Choroid plexus epithelial cell (primary cell): ENCODE data around the gene ADTRP.

Experiments used
- DNase-seq: peaks from one replicate; pipeline ENCODE4 v3.0.0-alpha.2; 2010; ENCODE audit warnings: low read depth
- H3K4me3 ChIP-seq: 2 replicates; pipeline ENCODE4 v1.5.1; 2011; ENCODE audit warnings: low read depth, mild to moderate bottlenecking, control low read depth, low read length, moderate library complexity
- CTCF ChIP-seq: conservative IDR thresholded peaks from 2 replicates; pipeline ENCODE4 v1.5.1; 2011; ENCODE audit warnings: low read depth, mild to moderate bottlenecking, control low read depth, inconsistent platforms, low read length, moderate library complexity

Gene ADTRP

GRCh38 chr6:11763460-11764249 is 14.9 kb downstream of the ADTRP start:
- no peak overlapping the region for H3K4me3 ChIP-seq
- no peak for TF ChIP-seq CTCF
- DNase-seq = peak; percentile 49

DNA sequence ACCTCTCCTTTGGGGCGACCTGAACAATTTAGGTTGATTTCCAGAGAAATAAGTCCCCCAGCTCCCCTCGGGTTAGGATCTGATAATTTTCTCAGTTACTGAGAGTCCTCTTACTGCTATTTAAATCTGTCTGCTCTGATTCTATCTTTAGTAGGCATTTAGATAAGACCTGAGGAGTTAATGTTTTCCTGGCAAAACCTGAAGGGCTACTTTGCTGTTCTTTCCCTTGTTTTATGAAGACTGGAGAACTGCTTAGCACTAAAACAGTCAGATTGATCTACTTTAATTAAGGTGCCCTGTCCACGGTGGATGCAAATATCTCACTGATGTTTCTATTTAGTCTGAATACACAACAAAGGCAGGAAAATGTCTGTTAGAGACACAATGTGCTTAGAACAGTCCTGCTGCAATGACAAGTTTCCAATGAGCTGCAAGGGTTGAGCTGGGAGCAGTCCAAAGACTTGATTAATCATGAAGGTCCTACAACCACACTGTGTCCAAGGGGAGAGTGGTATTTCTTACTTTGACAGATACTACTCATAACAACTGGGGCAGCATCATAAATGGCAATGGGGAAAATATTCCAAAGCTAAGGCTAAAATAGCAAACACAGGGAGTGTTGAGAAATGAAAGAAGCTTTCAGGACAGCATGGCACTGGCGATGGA is 15.7 kb downstream of the ADTRP start:
- TF ChIP-seq CTCF = no peak

GRCh38 chr6:11761744-11762620 is 16.6 kb downstream of the ADTRP start:
- no peak overlapping the region for H3K4me3 ChIP-seq
- no peak for DNase-seq
- no peak for TF ChIP-seq CTCF

More for the DNA sequence above, 15.7 kb downstream of the ADTRP start:
- H3K4me3 ChIP-seq = no peak overlapping the region
- no peak for DNase-seq

DNA sequence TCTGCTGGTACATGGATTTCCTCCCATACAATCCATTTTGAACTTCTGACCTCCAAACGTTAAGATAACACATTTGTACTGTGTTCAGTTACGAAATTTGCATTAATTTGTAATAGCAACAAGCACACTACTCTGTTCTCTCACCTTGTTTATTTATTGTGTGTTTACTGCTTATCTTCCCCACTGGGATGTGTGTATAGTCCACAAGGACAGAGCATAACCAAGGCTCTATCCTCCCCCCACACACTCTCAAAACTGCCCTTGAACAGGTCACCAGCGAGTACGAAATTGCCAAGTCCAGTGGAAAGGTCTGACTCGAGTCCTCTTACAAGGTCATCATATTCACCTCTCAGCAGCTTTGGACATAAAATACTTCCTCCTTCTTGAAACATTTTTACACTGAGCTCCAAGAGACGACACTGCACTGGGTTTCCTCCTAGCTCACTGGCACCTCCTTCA is 18.6 kb downstream of the ADTRP start:
- DNase-seq = no peak
- no peak overlapping the region for H3K4me3 ChIP-seq
- TF ChIP-seq CTCF = no peak

- TF ChIP-seq CTCF = no peak
- DNase-seq = no peak
- H3K4me3 ChIP-seq = no peak overlapping the region
These were observed 19.7 kb downstream of the ADTRP start for GRCh38 chr6:11758878-11759277.

DNA sequence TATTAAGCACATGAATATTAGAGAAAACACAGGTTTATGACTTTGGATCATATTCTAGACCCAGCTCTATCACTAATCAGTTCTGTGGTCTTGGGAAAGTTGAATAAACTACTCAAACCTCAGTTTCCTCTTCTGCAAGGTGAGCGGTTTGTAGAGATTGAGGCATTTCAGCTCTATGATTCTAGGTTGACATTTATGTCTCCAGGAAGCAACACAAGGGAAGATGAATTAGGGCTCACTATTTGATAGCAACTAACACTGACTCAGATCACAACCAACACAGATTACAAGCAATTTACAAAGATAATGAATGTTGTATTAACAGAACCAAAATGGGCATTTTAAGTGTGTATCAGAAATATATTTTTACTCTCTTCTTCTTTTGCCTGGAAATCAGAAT is 21.9 kb downstream of the ADTRP start:
- no peak for TF ChIP-seq CTCF
- no peak for DNase-seq
- H3K4me3 ChIP-seq = no peak overlapping the region
